Measurements from ENCODE around the gene DAAM2. TPM values are rescaled to one million over a fixed set of nuclear protein-coding genes. Genes with fewer than 3 reads are reported as not detected.

DAAM2 gene
- total RNA-seq: not detected

DNA sequence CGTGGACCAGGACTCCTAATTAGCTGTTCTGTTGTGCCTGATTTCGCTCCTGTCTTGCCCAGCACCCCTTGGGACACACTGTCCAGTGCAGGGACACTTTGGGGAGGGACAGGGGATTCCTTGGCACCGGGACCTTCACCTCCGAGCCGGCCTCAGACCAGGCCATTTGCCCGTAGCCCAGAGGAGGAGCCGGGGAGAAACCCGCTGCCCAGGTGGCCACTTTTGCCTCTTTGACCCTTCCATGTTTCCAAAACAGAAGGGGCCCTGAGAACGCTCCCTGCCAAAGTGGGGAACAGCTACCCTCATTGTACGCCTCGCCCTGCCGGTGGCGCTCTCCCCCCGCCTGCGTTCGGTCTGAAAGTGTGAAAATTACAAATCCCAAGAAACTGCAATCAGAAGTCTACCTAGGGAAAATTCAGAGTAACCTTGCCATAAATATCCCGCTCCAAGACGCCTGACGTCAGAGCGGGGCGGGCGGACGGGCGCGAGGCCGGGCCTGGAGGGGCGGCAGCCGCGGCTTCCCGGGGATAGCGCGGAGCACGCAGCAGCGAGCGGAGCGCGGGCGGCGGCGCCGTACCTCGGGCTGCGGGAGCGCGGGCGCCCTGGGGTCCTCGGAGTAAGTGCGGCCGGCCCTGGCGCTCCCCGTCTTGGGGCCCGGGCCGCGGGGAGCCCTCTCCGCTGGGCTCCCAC is at the start of gene DAAM2:
DAAM2 (plus strand) TSS at position 527 of the 690 bp plus-strand sequence. CDS start 63,927 bp downstream, outside the sequence.
- no peak within 1 kb of the TSS for H3K27ac Mint-ChIP-seq
- no peaks in the 10 kb centered on the region for H3K9me3 Mint-ChIP-seq
- DNase-seq (peak; percentile 28), ATAC-seq (ENCODE audit: low read depth) (no peak)
- peaks cover 56% of the 10 kb centered on the region for H3K27me3 Mint-ChIP-seq
- H3K4me1 Mint-ChIP-seq: no peaks in the 10 kb centered on the region
- H3K36me3 Mint-ChIP-seq: no peaks in the 10 kb centered on the region
- no peak within 1 kb of the TSS for H3K4me3 Mint-ChIP-seq
- POLR2A ChIA-PET: no interaction called here

DNA sequence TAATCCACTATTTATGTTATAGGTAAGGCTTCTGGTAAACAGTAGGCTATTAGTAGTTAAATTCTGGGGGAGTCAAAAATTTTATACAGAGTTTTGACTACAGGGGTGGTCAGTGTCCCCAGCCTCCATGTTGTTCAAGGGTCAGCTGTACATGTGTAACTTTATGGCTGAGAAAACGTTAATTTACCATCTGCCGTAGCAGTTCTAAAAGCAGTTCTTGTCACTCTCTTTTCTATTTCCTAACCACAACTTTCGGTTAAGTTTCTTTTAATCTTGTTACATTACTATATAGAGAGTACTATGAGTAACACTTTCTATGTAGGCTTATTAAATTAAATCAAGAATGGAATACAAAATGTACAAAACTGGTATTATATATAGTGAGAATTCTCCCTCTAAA is 45.4 kb upstream of the DAAM2 start:
- Mint-ChIP-seq H3K4me3 (no peak overlapping the region), H3K27me3 (peaks cover 7% of the 10 kb centered on the region), H3K27ac (no peak overlapping the region), H3K4me1 (no peaks in the 10 kb centered on the region), H3K36me3 (no peaks in the 10 kb centered on the region), H3K9me3 (no peaks in the 10 kb centered on the region)
- POLR2A ChIA-PET: no interaction called here
- no peak for DNase-seq
- ATAC-seq (ENCODE audit: low read depth): no peak

DNA sequence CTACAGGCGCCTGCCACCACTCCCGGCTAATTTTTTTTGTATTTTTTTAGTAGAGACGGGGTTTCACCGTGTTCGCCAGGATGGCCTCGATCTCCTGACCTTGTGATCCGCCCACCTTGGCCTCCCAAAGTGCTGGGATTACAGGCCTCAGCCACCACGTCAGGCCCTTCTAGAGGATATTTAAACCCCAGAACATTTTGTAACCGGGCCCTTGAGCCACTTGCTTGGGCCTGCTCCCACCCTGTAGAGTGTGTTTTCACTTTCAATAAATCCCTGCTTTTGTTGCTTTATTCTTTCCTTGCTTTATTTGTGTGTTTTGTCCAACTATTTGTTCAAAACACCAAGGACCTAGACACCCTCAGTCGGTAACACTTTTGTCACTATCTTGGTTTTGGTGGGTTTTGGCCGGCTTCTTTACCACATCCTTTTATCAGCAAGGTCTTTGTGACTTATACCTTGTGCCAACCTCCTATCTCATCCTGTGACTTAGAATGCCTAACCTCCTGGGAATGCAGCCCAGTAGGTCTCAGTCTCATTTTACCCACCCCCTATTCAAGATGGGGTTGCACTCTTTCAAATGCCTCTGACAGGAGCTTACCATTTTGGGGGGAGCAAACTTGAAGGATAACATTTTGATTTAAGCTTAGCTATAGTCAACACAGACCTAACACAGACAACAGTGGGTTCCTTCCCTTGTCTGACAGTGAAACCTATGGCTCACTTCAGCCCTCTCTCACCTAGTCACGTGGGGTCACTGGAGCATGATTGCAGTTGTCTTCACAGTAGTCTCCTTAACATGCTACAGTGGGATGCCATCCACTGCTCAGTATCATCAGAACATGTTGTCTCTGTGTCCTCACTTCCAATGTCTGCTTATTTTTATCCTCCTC is 39.1 kb upstream of the DAAM2 start:
- H3K27me3 Mint-ChIP-seq: peaks cover 6% of the 10 kb centered on the region
- no peak overlapping the region for H3K27ac Mint-ChIP-seq
- peaks cover 2% of the 10 kb centered on the region for H3K4me1 Mint-ChIP-seq

DNA sequence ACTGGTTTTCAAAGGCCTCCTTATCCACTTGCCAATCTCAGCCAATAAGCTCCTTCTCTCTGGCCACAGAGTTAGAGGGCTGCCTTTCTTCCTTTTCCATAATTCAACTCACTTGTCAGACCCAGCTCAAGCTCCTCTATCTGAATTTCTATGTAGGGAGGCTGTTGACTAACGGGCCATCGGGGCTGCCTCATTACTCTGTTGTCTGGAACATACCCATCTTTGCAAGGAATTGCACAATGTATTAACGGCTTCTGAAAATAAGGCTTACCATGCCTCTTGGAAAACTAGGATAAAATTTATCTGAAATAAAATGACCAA is 38.5 kb upstream of the DAAM2 start:
- ATAC-seq (ENCODE audit: low read depth) (no peak), DNase-seq (no peak)
- no peak overlapping the region for H3K27ac Mint-ChIP-seq
- no peaks in the 10 kb centered on the region for H3K36me3 Mint-ChIP-seq
- POLR2A ChIA-PET: no interaction called here
- H3K4me1 Mint-ChIP-seq: peaks cover 2% of the 10 kb centered on the region
- peaks cover 3% of the 10 kb centered on the region for H3K27me3 Mint-ChIP-seq
- H3K9me3 Mint-ChIP-seq: peaks cover 1% of the 10 kb centered on the region
- no peak overlapping the region for H3K4me3 Mint-ChIP-seq

More for the DNA sequence above, 39.1 kb upstream of the DAAM2 start:
- no peak for DNase-seq
- no peak for ATAC-seq (ENCODE audit: low read depth)
- peaks cover 1% of the 10 kb centered on the region for H3K9me3 Mint-ChIP-seq
- H3K4me3 Mint-ChIP-seq: no peak overlapping the region
- no peaks in the 10 kb centered on the region for H3K36me3 Mint-ChIP-seq
- POLR2A ChIA-PET: no interaction called here

DNA sequence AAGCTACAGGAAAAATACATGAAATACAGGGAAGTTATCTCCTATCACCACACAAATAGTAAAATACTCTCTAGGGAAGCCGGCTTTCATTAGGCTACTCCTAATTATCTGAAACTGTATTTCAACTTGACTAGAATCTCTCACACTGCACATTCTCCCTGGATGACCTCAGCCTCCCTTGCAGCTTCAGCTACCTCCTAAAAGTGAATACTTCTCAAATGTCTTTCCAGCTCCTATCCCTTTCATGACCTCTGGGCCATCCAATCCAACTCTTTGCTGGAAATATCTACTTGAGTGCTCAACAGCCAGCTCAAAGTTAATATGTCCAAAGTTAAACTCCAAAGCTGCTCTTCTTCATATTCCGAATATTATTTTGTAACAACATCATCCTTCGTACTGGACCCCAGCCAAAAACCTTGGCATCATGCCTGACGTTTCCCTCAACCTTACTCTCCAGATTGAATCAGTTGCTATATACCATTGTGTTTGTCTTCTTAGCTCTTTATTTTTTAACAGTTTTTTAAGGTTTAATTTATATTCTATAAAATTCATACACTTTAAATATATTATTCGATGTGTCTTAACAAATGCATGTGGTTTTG is 37.6 kb upstream of the DAAM2 start:
- ATAC-seq (ENCODE audit: low read depth) (no peak), DNase-seq (no peak)
- Mint-ChIP-seq H3K4me1 (peaks cover 2% of the 10 kb centered on the region), H3K36me3 (no peaks in the 10 kb centered on the region), H3K4me3 (no peak overlapping the region), H3K27ac (no peak overlapping the region), H3K27me3 (peaks cover 5% of the 10 kb centered on the region), H3K9me3 (peaks cover 1% of the 10 kb centered on the region)
- POLR2A ChIA-PET: no interaction called here

DNA sequence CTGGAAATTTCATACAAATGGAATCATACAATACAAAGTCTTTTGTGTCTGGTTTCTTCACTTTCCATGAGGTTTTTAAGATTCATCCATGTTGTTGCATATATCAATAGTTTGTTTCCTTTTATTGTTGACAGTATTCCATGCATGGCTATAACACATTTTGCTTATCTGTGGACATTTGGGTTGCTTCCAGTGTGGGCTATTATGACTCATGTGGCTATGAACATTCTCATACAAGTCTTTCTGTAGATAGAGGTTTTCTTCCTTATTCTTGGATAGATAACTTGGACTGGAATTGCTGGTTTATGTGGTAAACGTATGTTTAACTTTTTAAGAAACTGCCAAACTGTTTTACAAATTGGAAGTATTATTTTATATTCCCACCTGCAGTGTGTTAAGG is 36.9 kb upstream of the DAAM2 start:
- DNase-seq (no peak), ATAC-seq (ENCODE audit: low read depth) (no peak)
- Mint-ChIP-seq H3K27ac (no peak overlapping the region), H3K9me3 (peaks cover 1% of the 10 kb centered on the region), H3K27me3 (peaks cover 5% of the 10 kb centered on the region), H3K4me1 (peaks cover 2% of the 10 kb centered on the region), H3K4me3 (no peak overlapping the region), H3K36me3 (no peaks in the 10 kb centered on the region)
- POLR2A ChIA-PET: no interaction called here

DNA sequence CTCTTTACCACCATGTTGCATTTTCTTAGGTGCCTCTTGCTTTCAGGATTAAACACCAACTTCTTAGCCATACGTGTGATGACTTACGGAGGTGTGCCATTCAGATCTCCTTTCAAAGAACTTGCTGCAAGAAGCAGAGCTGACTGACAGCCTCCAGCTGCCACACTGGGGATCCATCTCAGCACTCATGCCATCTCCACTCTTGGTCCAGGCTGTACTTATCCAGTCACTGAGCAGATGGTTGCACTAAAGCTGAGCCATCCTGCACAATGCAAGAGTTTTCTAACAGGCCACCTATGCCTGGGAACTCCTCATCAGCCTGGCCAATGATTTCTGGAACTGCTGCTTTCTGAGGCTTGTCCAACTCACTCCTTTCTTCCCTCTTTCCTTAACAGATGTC is 35.6 kb upstream of the DAAM2 start:
- Mint-ChIP-seq H3K27ac (no peak overlapping the region), H3K27me3 (peaks cover 5% of the 10 kb centered on the region)
- no peak for DNase-seq

DNA sequence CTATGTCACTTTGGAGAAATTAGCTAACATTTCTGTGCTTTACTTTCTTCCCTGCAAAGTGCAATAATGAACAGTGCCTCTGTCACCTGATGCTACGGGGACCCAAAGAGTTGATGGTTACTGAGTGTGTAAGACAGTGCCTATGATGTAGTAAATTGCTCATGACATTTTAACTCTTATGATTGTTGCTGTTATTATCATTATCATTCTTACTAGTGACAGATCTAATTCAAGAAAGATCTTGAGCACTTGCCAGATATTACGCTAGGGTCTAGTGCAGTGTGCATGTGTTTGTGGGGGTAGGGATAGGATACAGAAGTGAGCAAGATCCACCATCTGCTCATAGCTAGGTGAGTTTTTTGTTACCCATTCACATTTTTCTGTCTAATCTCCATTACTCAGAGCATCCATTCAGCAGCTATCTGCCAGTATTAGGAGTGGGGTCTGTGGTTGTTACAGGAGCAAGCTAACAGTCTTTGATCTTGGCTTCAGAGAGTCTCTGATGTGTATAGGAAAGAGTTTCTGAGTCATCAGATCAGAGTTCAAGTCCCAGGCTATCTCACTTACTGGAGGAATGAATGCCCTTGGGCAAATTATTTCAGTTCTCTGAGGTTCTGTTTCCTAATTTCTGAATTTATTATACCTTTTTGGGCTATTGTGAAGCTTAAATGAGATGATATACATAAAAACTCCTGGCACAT is 33.1 kb upstream of the DAAM2 start:
- no peak for ATAC-seq (ENCODE audit: low read depth)
- no peaks in the 10 kb centered on the region for H3K36me3 Mint-ChIP-seq
- POLR2A ChIA-PET: no interaction called here
- peaks cover 5% of the 10 kb centered on the region for H3K27me3 Mint-ChIP-seq
- H3K4me1 Mint-ChIP-seq: no peaks in the 10 kb centered on the region
- H3K4me3 Mint-ChIP-seq: no peak overlapping the region
- H3K9me3 Mint-ChIP-seq: no peaks in the 10 kb centered on the region
- no peak for DNase-seq
- H3K27ac Mint-ChIP-seq: no peak overlapping the region

More for the DNA sequence above, 35.6 kb upstream of the DAAM2 start:
- Mint-ChIP-seq H3K4me1 (peaks cover 2% of the 10 kb centered on the region), H3K4me3 (no peak overlapping the region), H3K9me3 (peaks cover 1% of the 10 kb centered on the region), H3K36me3 (no peaks in the 10 kb centered on the region)
- POLR2A ChIA-PET: interaction anchor here (0.6 kb wide), 1 partner anchor 40 kb away, joined by 6 read pairs; no protein-coding TSS in a partner anchor
- ATAC-seq (ENCODE audit: low read depth): no peak

DNA sequence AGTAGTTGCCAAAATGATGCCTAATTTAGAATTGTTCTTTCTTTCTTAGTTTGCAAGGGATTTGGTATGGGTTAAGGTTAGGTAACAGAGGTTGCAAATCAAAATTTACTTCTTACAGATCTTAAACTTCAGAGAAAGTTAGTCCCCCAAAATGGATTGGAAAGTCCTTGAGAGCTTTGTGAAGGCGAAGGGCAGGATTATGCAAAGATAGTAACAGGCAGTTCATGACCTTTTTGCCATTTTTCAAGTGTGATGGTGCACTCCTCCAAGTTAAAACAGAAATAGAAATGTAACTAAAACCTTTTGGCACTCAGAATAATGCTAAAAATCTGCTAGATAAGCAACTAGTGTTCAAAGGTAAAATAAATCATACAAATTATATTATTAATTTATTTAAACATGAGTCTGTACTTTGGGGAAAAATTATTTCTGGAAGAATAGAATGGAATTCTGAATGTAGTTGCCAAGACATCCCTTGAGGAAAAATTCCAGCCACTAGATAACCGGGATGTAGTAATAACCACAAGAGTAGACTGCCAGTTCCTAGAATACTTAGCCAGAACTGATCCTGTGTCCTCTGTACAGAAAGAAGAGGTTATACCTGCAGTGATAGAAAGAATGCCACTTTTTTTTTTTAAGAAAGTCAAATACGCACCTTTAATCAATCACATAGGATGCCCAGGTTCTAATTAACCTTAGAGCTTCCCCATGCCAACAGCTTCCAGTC is 31.8 kb upstream of the DAAM2 start:
- no peaks in the 10 kb centered on the region for H3K4me1 Mint-ChIP-seq
- DNase-seq: no peak
- POLR2A ChIA-PET: no interaction called here
- H3K9me3 Mint-ChIP-seq: no peaks in the 10 kb centered on the region
- no peaks in the 10 kb centered on the region for H3K36me3 Mint-ChIP-seq
- H3K27ac Mint-ChIP-seq: no peak overlapping the region
- no peak overlapping the region for H3K4me3 Mint-ChIP-seq
- peaks cover 7% of the 10 kb centered on the region for H3K27me3 Mint-ChIP-seq
- ATAC-seq (ENCODE audit: low read depth): no peak

DNA sequence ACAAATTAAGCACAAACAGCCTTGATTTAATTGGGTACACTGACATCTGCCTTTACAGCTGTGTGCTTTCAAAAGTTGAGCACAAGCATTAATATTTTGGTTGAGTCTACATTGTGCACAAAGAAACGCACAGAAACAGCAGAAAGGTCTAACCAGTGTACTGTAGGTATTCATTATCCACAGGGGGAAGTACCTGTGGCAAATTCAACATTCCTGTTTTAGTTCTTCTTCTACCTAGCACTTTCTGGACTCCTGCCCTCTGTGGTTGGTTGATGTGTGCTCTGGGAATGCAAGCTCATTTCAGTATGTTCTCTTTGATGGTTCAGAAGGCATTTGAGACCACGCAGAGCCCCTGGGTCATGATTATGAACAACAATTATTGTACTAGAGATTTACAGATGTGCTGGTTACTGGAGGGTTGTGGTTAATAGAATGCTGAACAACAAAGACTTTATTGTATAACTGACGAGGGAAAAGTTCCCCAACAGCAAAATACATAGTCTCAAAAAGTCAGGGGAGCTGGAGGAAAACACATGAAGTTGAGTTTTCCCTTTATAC is 26.6 kb upstream of the DAAM2 start:
- no peaks in the 10 kb centered on the region for H3K9me3 Mint-ChIP-seq
- ATAC-seq (ENCODE audit: low read depth) (no peak), DNase-seq (no peak)
- no peak overlapping the region for H3K27ac Mint-ChIP-seq
- POLR2A ChIA-PET: no interaction called here
- H3K27me3 Mint-ChIP-seq: peaks cover 5% of the 10 kb centered on the region
- H3K4me3 Mint-ChIP-seq: no peak overlapping the region
- no peaks in the 10 kb centered on the region for H3K4me1 Mint-ChIP-seq
- H3K36me3 Mint-ChIP-seq: no peaks in the 10 kb centered on the region

DNA sequence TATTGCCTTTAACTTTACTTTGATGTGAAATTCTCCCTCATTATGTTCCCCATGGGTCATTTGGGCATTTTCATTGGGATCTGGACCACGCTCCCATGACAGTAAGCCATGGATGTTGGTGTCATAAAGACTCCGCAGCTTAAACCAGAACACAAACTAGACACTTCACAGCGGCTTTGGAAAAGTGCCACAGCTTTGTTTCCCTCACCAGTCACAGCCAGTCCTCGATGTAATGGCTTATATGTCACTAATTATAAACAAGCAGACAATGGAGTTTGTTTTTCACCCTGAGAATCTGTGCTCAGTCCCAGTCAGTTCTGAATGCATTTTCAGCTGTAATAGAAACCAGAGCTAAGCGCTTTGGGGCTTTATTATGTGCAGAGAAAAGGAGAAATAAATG is 23.2 kb upstream of the DAAM2 start:
- no peak overlapping the region for H3K4me3 Mint-ChIP-seq
- no peaks in the 10 kb centered on the region for H3K36me3 Mint-ChIP-seq
- ATAC-seq (ENCODE audit: low read depth) (no peak), DNase-seq (no peak)
- H3K4me1 Mint-ChIP-seq: no peaks in the 10 kb centered on the region
- no peak overlapping the region for H3K27ac Mint-ChIP-seq
- POLR2A ChIA-PET: no interaction called here
- peaks cover 2% of the 10 kb centered on the region for H3K27me3 Mint-ChIP-seq
- H3K9me3 Mint-ChIP-seq: no peaks in the 10 kb centered on the region

DNA sequence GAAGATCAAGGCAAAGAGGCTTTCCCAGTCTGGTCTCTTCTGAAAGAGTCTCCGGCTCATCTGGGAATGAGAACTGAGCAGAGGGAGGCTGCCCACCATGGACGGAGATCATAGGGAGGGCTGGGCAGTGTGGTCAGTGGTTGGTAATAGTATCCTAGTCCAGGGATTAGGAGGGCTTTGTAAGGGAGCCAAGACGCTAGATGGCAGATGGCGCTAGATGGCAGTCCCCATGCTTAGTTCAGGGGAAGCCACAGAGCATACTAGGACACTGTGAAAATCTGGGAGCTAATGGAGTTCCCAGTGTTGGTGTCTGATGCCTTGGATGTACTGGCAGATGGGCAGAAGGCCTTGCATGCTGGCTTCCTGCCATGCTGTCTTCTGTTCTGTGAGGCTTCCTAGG is 21.7 kb upstream of the DAAM2 start:
- Mint-ChIP-seq H3K4me1 (no peaks in the 10 kb centered on the region), H3K36me3 (no peaks in the 10 kb centered on the region), H3K9me3 (no peaks in the 10 kb centered on the region), H3K27ac (no peak overlapping the region), H3K27me3 (peaks cover 3% of the 10 kb centered on the region), H3K4me3 (no peak overlapping the region)
- POLR2A ChIA-PET: no interaction called here
- no peak for DNase-seq
- ATAC-seq (ENCODE audit: low read depth): no peak
